NCI-H2196 (cell line): ENCODE results near the gene CA7.

Experiments
- DNase-seq: peaks from one replicate; lab custom pipeline; 2025; ENCODE audit not compliant: unreplicated experiment; lab: John Stamatoyannopoulos, UW

The CA7 gene

DNA sequence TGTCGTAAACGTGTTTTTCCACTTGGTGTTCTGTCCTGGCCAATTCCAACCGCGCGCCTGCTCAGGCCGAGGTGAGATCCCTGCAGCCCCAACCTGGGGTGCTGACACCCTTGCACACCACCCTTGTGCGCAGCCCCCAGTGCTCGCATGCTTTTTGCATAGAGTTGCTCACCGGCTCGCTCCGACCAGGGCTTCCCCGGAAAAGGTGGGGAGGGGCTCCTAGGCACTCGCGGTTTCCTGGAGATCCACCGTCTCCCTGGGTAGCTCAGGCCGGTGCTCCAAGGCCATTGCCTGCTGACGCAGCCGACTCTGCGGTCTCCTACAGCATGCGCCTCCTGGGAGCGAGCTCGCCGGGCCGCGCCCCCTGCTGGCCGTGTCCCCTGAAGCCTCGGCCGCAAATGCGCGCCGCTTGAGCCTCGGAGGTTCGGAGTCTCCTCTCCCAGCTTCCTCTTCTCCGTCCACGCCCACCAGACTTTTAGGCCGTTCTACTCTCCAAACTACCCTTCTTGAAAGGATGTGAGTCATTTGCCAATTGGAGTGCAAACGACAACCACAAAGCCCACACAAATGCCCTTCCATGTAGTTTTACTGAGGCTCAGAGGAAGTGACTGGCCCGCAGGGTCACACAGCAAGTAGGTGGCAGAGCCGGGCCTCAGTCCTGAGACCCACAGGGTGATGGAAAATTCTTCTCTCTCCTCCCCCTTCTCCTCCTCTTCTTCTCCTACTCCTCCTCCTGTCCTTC, 28.9 kb downstream of the CA7 start:
- peak; percentile 79 for DNase-seq

DNA sequence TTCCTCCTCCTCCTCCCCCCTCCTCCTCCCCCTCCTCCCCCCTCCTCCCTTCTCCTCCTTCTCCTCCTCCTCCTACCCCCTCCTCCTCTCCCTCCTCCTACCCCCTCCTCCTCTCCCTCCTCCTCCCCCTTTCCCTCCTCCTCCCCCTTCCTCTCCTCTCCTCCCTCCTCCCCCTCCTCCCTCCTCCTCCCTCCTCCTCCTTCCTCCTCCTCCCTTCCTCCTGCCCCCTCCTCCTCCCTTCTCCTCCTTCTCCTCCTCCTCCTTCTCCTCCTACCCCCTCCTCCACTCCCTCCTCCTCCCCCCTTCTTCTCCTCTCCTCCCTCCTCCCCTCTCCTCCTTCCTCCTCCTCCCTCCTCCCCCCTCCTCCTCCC, 29.5 kb downstream of the CA7 start:
- no peak for DNase-seq

DNA sequence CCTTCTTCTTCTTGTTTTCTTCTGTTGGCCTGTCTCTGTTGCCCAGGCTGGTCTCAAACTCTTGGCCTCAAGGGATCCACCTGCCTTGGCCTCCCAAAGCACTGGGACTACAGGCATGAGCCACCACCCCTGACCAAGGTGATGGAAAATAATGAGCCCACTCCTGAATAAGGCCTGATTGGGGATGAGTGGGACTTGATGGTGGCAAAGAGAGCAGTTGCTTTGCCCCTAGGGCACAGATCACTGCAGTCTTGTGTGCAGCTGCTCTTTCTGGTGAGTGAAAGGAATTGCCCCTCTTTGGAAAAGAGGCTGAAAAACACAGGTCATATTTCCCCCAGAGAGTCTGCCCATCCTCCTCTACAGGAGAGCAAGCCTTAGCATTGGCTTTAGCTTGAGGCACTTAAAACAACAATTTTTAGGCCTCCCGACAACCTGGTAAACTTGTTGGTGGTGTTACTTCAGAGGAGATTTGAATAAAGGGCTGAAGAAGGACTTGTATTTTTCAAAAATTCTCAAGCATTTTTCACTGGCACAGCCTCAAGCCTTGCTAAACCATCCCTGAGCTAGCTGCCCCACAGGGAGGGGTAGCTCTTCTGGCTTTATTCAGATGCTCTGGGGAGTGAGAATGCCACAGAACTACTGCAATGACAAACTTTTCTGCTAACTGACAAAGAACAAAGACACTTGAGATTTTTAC, 30.0 kb downstream of the CA7 start:
- DNase-seq = no peak

DNA sequence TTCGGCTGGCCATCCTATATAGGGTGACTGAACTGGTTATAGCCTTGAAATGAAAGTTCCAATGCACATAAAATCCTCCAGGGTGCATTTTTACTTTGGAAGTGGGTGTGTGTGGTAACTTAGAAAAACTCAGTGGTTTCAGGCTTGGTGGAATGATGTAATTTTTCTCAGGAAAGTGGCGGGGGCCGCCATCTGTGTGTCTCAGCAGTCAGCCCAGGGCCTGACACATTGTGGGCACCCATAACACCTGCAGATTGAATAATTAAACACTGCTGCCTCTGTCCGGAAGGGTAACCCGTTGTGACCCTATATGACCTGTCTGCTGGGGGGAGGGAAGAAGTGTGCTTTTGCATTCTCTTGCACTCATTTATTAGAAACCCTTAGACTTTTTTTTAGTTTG, 33.9 kb downstream of the CA7 start:
- no peak for DNase-seq

DNA sequence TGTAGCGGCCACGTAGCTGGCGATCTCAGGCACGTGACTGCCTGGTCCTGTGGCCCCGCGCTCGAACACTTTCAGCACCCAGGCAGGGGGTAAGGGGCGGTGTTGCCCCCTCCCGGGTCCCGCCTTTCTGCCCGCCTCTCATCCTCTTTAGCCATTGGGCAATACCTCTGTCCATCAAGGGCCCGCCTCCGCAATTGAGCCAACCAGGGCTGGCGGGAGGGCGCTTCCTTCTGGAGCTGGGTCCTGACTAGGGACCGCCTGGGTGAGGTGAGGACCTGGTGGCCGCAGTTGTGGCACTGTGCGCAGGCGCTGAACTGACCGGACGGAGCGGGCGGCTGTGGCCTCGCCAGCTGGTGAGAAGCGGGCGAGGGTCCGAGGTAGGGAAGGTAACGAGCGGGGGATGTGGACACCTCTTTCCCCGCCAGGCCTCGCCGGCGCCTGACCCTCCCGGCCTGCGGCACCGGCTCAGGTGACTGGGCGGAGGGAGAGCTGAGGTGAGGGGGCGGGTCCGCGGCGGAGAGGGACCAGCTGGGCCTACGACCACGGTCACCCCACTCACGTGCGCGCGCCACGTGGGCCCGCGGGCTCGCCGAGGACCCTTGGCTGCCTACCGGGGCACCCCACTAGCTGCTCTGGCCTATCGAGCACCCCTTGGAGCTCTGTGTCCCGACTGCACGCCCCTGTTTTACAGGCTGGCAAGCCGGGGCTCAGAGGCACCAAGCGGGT, 36.2 kb downstream of the CA7 start, which contains the start of gene PDP2:
TSS of gene PDP2 (plus strand) at position 228 of the 726 bp plus-strand sequence. CDS start 3,770 bp downstream, outside the sequence.
- peak; percentile 83 for DNase-seq

DNA sequence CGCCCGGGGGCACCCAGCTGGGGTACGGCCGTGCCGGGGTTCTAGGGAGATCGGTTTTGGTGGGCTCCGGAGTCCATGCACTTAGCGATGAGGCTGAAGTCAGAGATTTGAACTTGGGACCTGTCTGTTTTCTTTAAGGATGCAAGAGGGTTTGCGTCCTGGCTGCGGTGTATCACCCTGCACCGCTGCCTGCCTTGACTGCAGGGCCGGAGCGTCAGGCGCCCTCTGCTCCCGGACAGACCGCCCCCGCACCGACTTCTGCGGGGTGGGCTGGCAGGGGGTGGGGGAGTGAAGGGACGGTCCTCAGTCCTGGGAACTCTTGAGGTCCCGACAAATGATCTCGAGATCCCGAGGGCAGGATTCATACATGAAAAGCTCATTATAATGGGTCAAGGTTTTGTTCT, 36.8 kb downstream of the CA7 start:
- no peak for DNase-seq

DNA sequence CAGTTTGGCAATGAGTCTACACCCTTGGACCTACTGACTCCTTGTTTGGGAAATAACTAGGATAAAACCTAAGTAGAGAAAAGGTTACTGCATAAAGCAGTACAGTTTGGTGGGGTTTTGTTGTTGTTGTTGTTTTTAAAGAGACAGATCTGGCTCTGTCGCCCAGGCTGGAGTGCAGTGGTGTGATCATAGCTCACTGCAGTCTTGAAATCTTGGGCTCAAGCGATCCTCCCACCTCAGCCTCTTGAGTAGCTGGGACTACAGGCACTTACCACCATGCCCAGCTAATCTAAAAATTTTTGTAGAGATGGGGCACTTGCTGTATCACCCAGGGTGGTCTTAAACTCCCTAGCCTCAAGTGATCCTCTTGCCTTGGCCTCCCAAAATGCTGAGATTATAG, 37.3 kb downstream of the CA7 start:
- DNase-seq = no peak

DNA sequence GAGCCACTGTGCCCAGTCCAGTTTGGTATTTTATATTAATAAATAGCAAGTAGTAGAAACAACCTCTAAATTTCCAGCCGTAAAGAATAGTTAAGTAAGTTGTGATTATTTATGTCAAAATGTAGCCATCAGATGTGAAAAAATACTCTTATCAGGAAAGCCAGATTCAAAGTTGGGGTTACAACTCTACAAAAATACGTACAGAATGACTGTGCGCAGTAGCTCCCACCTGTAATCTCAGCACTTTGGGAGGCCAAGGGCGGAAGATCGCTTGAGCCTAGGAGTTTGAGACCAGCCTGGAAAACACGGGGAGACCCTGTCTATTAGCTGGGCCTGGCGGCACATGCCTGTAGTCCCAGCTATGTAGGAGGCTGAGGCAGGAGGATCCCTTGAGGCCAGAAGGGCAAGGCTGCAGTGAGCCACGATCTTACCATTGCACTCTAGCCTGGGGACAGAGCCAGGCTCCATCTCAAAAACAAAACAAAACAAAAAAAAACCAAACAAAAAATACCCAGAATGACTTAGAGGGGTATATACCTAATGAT, 37.8 kb downstream of the CA7 start:
- DNase-seq = no peak

DNA sequence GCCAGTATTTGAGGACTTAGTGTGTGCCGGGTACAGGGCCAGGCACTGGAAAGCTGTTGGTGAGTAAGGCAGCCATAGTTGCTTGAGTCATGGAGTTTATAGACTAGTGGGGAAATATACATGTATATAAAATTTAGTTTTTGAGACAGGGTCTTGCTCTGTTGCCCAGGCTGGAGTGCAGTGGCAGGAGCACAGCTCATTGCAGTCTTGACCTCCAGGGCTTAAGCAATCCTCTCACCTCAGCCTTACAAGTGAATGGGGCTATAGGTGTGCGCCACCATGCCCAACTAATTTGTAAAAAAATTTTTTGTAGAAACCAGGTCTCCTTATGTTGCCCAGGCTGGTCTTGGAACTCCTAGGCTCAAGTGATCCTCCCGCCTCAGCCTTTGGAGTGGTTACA, 38.5 kb downstream of the CA7 start:
- DNase-seq = no peak

DNA sequence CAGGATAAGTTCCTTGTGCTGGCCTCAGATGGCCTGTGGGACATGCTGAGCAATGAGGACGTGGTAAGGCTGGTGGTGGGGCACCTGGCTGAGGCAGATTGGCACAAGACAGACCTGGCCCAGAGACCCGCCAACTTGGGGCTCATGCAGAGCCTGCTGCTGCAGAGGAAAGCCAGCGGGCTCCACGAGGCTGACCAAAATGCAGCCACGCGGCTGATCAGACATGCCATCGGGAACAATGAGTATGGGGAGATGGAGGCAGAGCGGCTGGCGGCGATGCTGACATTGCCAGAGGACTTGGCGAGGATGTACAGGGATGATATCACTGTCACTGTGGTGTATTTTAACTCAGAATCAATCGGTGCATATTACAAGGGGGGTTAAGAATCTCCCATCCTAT, 41.3 kb downstream of the CA7 start:
- no peak for DNase-seq

DNA sequence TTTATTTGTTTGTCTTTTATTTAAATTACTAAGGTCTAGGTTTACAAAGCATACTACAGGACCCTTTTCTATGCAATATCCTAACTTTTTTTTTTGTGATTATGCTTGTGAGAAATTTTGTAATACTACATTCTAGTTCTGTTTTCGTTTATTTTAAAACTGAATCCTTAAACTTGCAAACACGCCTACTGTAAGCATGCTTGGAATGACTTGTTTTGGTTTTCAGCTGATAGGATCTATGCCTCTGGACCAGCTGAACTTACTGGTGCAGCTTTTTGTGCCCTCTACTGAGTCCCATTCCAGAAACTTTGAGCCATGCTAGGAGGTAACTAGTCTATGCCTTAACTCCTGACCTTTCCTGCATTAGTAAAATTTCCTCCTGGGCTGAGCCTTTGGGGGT, 42.1 kb downstream of the CA7 start:
- DNase-seq = no peak

DNA sequence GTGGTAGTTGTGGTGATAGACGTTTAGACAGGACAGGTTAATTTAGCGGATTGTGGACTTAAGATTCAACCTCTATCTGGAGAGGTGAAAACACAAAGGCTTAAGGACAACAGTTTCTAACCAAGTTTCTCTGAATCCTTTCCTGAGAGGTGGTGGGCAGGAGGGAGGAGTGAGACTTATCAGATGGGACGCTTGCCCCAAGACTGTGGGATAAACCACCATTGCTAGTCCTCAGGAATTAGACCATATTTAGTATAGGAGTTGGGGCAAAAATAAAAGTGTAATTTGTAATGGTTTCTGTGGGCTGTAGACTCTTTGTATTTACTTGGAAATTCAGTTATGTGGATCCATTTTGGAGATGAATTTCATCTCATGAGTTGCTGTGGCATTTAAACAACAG, 42.7 kb downstream of the CA7 start:
- no peak for DNase-seq

DNA sequence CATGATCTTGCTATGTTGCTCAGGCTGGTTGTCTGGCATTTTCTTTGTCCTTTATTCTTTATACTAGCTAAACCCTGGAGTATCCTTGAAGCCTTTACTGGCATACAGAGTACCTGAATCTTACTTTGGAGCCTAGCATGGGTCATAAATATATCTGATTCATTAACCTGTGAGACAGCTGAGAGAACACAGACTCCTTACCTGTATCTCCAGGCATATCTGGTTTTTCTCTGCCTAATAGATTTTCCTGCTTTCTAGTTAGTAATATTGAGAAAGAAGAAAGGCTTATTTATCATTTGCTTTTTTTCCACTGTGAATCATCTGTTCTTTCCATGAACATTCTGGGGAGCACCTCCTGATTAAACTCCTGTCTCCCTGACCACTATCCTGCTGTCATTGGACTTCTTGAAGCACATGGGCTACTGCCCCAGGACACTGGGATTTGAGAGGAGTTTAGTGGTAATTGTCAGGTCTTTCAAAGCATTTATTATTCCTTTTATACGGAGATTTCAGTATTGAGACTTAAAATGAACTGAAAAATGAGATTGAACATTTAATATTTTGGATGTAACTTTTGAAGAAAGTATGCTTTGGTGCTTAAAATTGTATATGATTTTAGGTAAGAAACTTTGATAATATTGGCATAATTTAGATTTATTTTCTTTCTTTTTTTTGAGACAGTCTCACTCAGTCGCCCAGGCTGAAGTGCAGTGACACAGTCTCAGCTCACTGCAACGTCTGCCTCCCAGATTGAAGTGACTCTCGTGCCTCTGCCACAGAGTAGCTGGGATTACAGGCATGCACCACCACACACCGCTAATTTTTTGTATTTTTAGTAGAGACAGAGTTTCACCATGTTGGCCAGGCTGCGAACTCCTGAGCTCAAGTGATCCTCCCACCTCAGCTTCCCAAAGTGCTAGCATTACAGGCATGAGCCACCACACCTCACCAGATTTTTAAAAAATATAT, 44.7 kb downstream of the CA7 start:
- DNase-seq = no peak

DNA sequence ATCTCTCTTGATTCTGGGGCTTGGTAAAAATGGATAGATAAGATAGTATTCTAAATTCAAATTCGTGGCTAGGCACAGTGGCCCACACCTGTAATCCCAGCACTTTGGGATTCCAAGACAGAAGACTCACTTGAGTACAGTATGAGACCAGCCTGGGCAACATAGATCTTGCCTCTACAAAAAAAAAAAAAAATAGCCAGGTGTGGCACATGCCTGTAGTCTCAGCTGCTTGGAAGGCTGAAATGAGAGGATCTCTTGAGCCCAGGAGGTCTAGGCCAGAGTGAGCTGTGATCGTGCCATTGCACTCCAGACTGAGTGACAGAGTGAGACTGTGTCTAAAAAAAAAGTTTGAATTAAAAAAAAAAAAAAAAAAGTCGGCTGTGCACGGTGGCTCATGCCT, 45.4 kb downstream of the CA7 start:
- DNase-seq = no peak

DNA sequence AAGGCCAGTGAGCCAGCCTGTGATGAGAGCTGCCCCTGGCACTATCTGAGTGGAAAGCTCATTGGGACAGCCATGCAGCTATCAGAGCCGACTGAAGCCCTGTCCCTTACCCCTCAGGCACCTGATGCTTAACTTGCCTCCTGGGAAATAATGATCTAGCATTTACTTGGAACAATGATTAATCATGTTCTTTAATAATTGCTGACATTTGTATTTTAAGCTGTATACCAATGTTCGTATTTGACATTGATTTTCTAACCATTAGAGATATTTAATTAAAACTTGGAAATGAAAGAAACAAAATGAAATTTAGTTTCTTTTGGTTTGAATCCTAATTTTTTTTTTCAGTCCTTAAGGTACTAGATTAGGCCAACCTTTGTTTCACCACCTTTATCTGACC, 46.6 kb downstream of the CA7 start:
- DNase-seq = no peak

DNA sequence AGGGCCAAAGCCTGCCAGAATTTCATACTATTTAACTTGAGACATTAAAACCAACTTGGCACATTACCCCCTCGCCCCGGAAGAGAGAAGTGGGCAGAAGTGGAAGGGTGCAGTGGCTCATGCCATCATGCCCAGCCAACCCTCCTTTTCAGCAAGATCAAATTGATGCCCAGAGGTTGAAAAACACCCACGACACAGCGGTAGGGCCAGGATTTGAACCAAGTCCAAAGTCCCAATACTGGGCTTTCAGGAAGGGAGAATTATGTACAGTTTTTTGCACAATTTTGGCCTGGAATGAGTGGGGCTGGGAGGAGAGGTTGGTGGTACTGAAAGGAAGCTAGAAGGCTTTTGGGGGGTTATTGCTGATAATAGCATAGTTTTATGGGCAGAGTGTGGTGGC, 47.1 kb downstream of the CA7 start:
- DNase-seq = no peak

DNA sequence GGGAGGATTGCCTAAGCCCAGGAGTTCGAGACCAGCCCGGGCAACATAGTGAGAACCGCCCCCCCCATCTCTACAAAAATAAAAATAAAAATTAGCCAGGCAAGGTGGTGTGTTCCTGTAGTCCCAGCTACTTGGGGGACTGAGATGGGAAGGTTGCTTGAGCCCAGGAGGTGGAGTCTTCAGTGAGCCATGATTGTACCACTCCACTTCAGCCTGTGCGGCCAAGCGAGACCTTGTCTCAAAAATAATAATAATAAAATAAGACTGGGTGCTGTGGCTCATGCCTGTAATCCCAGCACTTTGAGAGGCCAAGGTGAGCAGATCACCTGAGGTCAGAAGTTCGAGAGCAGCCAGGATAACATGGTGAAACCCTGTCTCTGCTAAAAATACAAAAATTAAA, 47.6 kb downstream of the CA7 start:
- DNase-seq = no peak

DNA sequence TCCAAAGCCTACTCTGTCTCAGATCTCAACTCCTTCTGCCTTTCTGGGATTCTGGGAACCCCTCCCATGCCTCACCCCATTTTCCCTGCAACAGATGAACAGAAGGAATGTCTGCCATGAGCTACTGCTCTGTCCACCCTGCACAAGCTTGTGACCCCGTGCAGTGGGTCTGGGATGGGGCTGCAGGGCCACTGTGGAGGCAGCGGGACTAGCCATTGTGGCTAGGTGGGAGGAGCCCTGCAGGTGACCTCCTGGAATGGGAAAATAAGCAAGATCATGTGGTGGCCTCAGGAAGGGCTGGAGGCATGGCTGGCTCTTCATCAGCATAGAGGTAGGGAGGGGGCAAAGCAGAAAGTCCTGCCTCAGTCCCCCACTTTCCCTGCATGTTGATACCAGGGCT, 49.8 kb downstream of the CA7 start:
- no peak for DNase-seq

DNA sequence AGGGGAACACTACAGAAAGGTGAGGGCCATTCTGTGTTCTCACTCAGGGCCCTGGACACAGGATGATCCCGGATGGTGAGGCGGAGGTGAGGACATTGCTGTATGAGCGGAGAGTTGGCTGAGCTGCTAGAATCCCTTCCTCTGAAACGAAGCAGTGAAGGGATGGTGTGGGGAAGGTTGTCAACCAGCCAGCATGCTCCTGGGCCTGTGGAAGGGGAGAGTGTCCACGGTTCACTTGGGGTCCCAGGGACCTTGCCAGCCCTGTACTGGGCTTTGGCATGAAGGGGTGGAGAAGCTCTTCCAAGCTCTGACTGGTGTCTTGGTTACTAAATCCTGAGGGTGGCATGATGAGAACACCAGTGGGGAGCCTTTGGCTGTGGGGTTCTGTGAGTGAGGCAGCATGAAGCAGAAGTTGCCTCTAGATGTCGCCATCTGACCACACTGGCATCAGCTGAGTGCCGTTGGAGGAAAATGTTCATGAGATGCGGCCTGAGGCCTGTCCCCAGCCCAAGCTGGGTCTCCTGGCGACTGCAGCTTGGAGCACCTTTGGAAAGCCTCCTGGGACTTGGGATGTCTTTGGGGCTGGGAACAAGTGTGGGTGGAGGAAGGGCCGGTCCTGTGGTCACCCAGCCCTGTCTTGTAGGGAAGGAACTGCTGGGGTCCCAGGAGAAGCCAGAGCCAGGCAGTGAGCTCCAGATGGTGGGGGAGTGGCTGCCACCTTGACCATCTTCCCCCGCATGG, 50.9 kb downstream of the CA7 start:
- peak; percentile 62 for DNase-seq

DNA sequence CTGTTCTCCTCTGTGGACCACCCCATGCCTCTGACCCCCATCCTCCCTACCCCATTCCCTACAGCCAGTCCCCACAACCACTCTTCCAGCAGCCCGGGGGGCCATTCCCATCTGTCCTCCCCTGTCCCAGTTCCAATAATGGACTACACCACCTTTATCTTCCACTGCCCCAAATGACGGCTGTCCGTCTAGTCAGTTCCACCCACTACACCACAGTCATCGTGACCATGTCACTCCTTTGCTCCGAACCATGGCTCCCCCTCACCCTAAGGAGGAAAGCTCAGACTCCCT, 51.4 kb downstream of the CA7 start:
- no peak for DNase-seq
